Stimulated activated CD4-positive, alpha-beta T cell treated with anti-CD3 and anti-CD28 coated beads, TNF-alpha, amount 100 ng/mL, for 1 hour (primary cell): ENCODE measurements around the gene ATF2.

Experiments used
- DNase-seq, 3 donors: peaks; one replicate each; pipeline ENCODE4 v3.0.0-alpha.2; 2020; ENCODE audit warnings: low read depth in 3 of 3, low spot score in 1 of 3

ATF2 gene

GRCh38 chr2:175167792-175168563, at the start of gene ATF2:
Gene ATF2 (minus strand): TSS chr2:175168203. CDS start chr2:175136443, 31,760 bp downstream.
- DNase-seq: peak; percentile 87 to 97 (median 93)

GRCh38 chr2:175207741-175208438, 39.9 kb upstream of the ATF2 start:
- no peak for DNase-seq

GRCh38 chr2:175206866-175207265, 38.9 kb upstream of the ATF2 start:
- DNase-seq: no peak

- no peak for DNase-seq
Measured at GRCh38 chr2:175205523-175205922, 37.5 kb upstream of the ATF2 start.

- peak in 2 of 3 donors; percentile 9 to 10 for DNase-seq
Measured at GRCh38 chr2:175203621-175204496, 35.9 kb upstream of the ATF2 start.

- no peak for DNase-seq
Measured at GRCh38 chr2:175195012-175195411, 27.0 kb upstream of the ATF2 start.

- no peak for DNase-seq
Measured at GRCh38 chr2:175188761-175189160, 20.8 kb upstream of the ATF2 start.

GRCh38 chr2:175187378-175187777, 19.4 kb upstream of the ATF2 start:
- DNase-seq: no peak

GRCh38 chr2:175183674-175184073, 15.7 kb upstream of the ATF2 start:
- no peak for DNase-seq

- DNase-seq: no peak
Measured at GRCh38 chr2:175181877-175182308, 13.9 kb upstream of the ATF2 start.

- peak; percentile 82 to 85 (median 84) for DNase-seq
Measured at GRCh38 chr2:175181104-175181876, 13.3 kb upstream of the ATF2 start, which contains the start of gene ATP5MC3. Gene ATP5MC3 (minus strand): TSS chr2:175181710. CDS start chr2:175181393, 317 bp downstream.

GRCh38 chr2:175180701-175181103, 12.7 kb upstream of the ATF2 start:
- DNase-seq: peak; percentile 2 to 25 (median 13)

GRCh38 chr2:175176624-175177023, 8.6 kb upstream of the ATF2 start:
- DNase-seq: no peak

GRCh38 chr2:175175896-175176295, 7.9 kb upstream of the ATF2 start:
- no peak for DNase-seq

- DNase-seq: no peak
Measured at GRCh38 chr2:175175320-175175719, 7.3 kb upstream of the ATF2 start.

- DNase-seq: no peak
Measured at GRCh38 chr2:175170659-175171304, 2.8 kb upstream of the ATF2 start.

GRCh38 chr2:175169191-175169590, 1.2 kb upstream of the ATF2 start:
- no peak for DNase-seq

GRCh38 chr2:175168564-175168945, 552 bp upstream of the ATF2 start:
- no peak for DNase-seq

GRCh38 chr2:175167076-175167791, 769 bp downstream of the ATF2 start:
- peak in 1 of 3 donors; percentile 3 for DNase-seq
